Lung microvascular endothelial cell (primary cell): ENCODE measurements around the gene MOGAT3. TPM values are rescaled to one million over a fixed set of nuclear protein-coding genes. Genes with fewer than 3 reads are reported as not detected.
"Not testable (repeated sequence)": the region's sequence is repeated elsewhere in the genome, so short reads cannot be mapped to it uniquely, and the experiment has no call there.

Experiments
- DNase-seq, 2 donors: peaks; one replicate each; pipeline versions ENCODE4 v3.0.0 to v3.0.0-alpha.2; 2010; ENCODE audit warnings: low read depth in 2 of 2
- total RNA-seq: library from RNA; depleted of rRNA; stranded (reverse); fragments of >200 nt; gene quantifications from 2 replicates; pipeline ENCODE4 v1.2.1, GENCODE V29; 2014

The MOGAT3 gene
- total RNA-seq, 1 donor from 2014 or later = not detected

GRCh38 chr7:101205901-101206664 lies 5.2 kb upstream of the MOGAT3 start:
- no peak for DNase-seq

DNA sequence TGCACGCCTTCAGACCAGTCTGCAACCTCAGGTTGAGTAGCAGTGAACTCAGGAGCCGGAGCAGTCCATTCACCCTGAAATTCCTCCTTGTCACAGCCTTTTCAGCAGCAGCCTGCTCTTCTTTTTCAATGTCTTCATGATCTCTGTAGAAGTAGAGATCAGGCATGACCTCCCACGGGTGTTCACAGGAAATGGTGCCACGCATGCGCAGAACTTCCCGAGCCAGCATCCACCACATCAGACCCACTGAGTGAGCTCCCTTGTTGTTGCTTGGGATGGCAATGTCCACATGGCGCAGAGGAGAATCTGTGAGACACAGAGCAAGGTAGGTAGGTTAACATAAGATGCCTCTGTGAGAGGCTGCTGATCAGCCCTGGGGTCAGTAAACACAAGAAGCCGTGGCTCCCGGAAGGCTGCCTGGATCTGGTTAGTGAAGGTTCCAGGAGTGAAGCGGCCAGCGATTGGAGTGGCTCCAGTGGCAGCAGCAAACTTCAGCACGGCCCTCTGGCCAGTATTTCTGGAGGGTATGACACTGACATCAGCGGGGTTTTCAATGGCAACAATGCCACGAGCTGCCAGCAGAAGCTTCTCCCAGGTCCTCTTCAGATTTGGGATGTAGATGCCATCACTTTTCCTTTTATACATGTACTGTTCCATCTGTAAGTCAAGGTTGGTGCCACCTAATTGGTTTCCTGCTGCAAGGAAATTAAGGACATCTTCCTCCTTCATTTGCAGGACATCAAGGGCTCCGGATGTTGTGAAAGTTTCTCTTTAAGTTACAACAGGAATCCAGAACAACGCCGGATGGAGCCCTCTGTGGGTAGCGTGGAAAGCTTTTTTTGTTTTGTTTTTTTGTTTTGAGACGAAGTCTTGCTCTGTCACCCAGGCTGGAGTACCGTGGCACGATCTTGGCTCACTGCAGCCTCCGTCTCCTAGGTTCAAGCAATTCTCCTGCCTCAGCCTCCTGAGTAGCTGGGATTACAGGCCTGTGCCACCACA lies 3.2 kb upstream of the MOGAT3 start:
- not testable (repeated sequence) for DNase-seq

- DNase-seq = no peak
Measured at GRCh38 chr7:101202603-101202918, 1.7 kb upstream of the MOGAT3 start.

DNA sequence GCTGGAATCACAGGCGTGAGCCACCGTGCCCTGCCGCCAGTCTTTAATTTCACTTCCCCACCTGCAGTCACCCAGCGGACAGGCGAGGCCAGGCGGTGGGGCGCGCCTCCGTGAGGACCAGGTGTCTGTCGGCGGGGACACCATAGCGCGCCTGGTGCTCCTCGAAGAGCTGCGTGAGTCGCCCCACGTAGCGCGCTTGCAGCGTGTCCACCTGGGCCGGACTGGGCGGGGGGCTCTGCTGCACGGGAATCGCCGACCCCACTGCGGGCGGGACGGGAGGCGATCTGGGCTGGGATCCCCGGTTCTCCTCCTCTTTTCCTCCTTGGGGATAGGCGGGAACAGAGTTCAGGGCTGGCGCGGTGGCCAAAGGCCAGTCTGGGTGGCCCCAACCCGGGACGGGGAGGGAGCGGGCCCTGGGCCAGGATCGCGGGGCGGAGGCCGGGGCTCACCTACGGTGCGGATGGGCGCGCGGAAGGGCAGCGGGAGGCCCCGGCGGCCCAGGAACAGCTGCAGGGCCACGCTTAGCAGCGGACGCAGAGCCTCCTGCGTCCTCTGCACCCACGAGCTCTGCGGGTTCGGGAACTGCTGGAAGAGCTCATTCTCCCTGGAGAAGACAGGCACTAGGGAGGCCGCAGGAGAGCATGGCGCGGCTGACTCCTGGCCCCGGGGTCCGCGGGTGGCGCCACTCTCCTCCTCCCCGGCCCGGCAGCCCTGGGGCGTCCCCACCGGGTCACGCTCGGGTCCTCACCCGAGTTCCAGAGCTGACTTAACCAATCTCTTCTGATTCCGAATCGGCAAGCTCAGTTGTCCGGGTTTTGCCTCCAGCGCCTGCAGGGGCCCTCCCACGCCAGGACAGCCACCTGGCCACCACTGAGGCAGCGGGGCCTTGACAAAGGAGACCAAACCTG lies 1.1 kb upstream of the MOGAT3 start:
- DNase-seq = no peak

DNA sequence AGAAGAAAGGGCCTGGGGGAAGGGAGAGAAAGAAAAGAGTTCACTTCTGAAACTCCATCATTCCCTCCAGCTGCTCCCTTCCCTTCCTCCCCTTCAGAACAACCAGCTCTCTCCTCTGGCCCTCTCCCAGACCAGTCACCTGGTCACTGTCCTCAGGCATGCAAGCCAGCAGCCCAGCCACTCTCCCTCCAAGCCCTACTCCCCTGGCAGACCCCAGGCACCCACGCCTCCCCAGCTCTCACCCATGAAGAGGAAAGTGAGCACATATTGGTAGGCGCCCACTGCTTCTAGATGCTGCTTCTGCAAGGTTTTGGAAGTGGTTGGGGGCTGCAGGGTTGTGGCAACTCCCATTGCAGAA lies 353 bp downstream of the MOGAT3 start:
- no peak for DNase-seq

DNA sequence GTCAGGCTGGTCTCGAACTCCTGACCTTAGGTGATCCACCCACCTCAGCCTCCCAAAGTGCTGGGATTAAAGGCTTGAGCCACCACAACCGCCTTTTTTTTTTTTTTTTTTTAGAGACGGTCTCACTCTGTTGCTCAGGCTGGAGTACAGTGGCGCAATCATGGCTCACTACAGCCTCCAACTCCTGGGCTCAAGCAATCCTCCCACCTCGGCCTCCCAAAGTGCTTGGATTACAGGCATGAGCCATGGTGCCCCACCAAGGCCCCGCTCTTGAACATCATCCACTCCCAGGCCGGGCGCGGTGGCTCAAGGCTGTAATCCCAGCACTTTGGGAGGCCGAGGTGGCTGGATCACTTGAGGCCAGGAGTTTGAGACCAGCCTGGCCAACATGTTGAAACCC lies 1.3 kb downstream of the MOGAT3 start:
- DNase-seq = not testable (repeated sequence)

GRCh38 chr7:101198476-101198875 lies 2.4 kb downstream of the MOGAT3 start:
- DNase-seq = no peak

GRCh38 chr7:101197991-101198390 lies 2.8 kb downstream of the MOGAT3 start:
- no peak for DNase-seq

- no peak for DNase-seq
Measured at GRCh38 chr7:101195884-101196283, 5.0 kb downstream of the MOGAT3 start.

GRCh38 chr7:101189109-101189508 lies 11.7 kb downstream of the MOGAT3 start:
- no peak for DNase-seq

DNA sequence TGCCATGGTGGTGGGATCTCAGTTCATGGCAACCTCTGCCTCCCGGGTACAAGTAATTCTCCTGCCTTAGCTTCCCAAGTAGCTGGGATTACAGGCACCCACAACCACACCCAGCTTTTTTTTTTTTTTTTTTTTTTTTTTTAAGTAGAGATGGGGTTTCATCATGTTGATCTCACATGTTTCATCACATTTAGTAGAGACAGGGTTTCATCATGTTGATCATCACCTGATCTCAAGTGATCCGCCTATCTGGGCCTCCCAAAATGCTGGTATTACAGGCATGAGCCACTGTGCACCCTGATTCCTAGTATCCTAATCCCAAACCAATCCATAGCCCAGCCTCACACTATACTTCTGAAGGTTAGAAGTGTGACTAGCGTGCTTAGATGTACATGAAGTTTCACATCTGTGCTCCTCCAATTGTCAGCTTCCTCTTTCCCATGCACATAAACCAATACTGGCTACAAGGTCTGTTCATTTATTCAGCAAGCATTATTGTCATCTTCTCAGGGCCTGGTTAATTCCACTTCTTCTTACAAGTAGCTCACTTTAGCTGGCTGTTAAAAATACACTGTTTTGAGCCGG lies 13.9 kb downstream of the MOGAT3 start:
- DNase-seq = no peak

DNA sequence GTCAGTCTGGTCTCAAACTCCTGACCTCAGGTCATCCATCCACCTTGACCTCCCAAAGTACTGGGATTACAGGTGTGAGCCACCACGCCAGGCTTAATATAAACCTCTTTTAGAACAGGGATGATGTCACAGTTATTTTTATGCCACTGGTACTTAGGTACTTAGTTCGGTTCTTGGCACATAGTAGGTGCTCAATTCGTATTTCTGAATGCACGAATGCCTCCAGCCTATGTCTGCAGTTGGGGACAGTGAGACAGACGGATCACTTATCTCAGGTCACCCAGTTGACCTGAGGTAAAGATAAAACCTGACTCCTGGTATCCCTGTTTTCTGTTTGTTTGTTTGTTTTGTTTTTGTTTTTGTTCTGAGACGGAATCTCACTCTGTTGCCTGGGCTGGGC lies 14.6 kb downstream of the MOGAT3 start:
- DNase-seq = no peak

DNA sequence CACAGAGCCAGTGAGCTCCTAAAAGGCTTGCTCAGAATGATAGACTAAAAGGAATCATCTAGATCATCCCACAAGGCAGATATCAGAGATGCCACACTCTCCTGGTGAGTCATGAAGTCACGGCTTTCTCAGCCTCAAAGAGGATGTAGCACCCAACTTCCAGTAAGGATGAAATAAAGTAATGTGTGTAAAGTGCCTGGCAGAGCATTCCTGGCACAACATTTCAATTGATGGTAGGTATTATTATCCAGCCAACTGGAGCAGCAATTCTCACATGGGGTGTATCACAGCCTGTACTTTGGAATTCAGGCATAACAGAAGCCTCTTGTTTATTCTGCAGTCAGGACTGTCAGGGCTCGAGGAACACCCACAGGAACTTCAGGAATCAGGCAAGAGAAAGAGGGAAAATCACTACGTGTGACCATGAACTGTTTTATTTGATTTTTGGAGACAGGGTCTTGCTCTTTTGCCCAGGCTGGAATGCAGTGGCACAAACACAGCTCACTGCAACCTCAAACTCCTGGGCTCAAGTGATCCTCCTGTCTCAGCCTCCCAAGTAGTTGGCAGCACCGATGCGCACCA lies 15.5 kb downstream of the MOGAT3 start:
- no peak for DNase-seq

- DNase-seq = no peak
Measured at GRCh38 chr7:101180130-101180755, 20.6 kb downstream of the MOGAT3 start, which contains the start of gene NAT16. Gene NAT16 (minus strand): TSS chr7:101180293. CDS start chr7:101174807, 5,486 bp downstream.

DNA sequence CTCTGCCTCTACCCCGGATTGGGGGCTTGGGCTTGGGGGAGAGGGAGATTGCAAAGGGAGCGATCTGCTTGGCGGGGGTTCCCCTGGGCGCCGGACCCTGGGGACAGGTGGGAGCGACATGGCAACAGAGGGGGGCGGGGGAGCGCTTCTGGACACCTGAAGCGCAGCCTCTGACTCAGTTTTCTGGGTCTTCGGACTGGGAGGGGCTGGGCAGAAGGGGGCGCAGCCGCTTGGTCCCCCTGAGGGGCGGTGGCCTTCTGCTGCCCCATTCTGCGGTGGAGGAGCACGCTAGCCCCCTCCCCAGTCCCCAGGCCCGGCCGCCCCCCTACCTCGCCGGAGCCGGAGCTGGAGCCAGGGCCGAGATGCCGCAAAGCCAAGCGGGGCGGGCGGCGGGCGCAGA lies 21.1 kb downstream of the MOGAT3 start:
- no peak for DNase-seq

DNA sequence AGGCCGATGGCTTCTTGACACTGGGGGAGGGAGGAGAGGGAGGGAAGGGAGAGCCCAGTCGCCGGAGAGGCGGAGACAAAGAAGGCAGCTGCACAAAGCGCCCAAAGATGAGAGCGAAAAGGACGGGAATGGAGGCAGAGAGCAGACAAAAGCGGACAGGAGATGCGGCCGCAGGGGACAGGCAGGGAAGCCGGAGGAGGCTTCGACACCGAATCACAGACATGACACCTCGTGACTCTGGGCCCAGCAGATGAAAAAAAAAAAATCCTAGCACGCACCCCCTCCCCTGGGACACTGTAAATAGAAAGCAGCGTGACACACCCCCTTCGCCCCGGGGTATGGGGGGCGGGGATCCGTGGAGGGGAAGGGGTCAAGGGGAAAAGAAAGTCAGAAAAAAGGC lies 21.7 kb downstream of the MOGAT3 start:
- DNase-seq = no peak

DNA sequence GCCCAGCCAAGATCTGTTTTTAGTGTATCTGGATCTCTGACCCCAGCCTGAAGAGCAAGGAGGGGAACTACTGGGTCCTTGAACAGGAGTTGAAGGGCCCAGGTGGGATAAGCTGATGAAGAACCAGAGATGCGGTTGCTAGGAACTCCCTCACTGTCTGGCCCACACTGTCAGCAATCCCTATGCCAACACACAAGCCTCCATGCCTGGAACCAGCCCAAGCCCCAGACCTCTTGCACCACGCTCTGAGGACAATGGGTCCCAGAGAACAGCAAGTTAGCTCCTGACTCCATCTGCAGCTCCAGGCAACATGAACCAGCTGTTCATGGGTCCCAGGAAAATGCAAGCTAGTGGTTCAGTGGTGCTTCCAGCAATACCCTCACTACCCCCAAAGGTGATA lies 23.2 kb downstream of the MOGAT3 start:
- no peak for DNase-seq

DNA sequence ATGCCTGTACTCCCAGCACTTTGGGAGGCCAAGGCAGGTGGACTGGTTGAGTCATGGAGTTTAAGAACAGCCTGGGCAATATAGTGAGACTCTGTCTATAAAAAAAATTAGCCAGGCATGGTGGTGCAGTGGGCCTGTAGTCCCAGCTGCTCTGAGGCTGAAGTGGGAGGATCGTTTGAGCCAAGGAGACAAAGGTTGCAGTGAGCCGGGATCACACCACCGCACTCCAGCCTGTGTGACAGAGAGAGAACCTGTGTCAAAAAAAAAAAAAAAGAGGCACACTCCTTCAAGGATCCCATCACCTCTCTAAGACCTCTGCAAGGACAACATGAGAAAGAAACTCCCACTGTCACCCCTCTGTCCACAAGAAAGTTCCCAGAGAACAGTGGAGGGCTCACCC lies 25.2 kb downstream of the MOGAT3 start:
- DNase-seq = no peak

- no peak for DNase-seq
Measured at GRCh38 chr7:101174322-101174854, 26.4 kb downstream of the MOGAT3 start.

DNA sequence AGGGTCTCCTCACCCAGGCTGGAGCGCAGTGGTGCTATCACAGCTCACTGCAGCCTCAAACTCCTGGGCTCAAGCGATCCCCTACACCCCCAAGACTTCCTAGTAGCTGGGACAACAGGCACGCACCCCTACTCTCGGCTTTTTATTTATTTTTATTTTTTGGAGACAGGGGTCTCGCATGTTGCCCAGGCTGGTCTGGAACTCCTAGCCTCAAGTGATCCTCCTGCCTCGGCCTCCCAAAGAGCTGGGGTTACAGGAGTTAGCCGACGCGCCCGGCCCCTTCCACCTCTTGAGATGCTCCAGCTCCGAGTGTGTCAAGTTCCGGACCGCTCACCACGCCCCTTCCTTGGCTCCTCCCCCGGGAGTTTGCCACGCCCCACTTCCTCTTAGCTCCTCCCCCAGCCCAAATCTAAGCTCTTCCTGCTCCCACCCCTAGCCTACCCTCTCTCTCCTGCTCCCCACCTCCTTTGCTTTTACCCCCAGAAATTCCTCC lies 27.0 kb downstream of the MOGAT3 start:
- peak in 1 of 2 donors; percentile 45 for DNase-seq
